ENCODE results near the gene RAET1G. TPM values are rescaled to one million over a fixed set of nuclear protein-coding genes. Genes with fewer than 3 reads are reported as not detected.

Gene RAET1G
- total and polyA plus RNA-seq, 2 donors (not counting 3 experiments of a cell fraction or from before 2014, with no cell fraction given), result 1.6 to 2.1 TPM

GRCh38 chr6:149900620-149901443, 22.1 kb downstream of the RAET1G start:
- intact Hi-C loops (cut with micrococcal nuclease), result no loop called here
- ChIA-PET CTCF (interaction anchor here (1.4 kb wide), 1 partner anchor 31 kb away, joined by 3 read pairs; no protein-coding TSS in a partner anchor), POLR2A (no interaction called here)
- no peak for TF ChIP-seq JUN (IDR thresholded peaks at IDR 0.05; ENCODE audit: borderline replicate concordance, insufficient read depth, insufficient read length, low read depth)
- no peak for TF ChIP-seq MYC (IDR thresholded peaks at IDR 0.05; ENCODE audit: low read depth, low read length)
- no peak for TF ChIP-seq POLR2A (IDR thresholded peaks at IDR 0.05; ENCODE audit: low read depth, low read length)
- TF ChIP-seq, protein P1, sequence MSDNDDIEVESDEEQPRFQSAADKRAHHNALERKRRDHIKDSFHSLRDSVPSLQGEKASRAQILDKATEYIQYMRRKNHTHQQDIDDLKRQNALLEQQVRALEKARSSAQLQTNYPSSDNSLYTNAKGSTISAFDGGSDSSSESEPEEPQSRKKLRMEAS (IDR thresholded peaks at IDR 0.05; ENCODE audit: insufficient read depth, insufficient read length), result no peak
- no peak for TF ChIP-seq EZH2 (IDR thresholded peaks at IDR 0.05; ENCODE audit: borderline replicate concordance, low read depth, low read length, severe bottlenecking)
- no peak for TF ChIP-seq CTCF (IDR thresholded peaks at IDR 0.05; ENCODE audit: extremely low read depth in 1 of 2, insufficient read depth in 1 of 2, low read depth in 1 of 2, low read length in 2 of 2)
- no peak for TF ChIP-seq GATA2 (IDR thresholded peaks at IDR 0.05; ENCODE audit: insufficient read depth, insufficient read length, low read depth, low read length)
- no peak for TF ChIP-seq POLR2AphosphoS5 (IDR thresholded peaks at IDR 0.05; ENCODE audit: insufficient read depth, low read depth, low read length)
- no peak for TF ChIP-seq FOS (IDR thresholded peaks at IDR 0.05; ENCODE audit: borderline replicate concordance, insufficient read depth, low read length)
- no TSS peak for BruUV-seq (replicated peaks)
- H2AFZ ChIP-seq (ENCODE audit: low read depth, low read length), result no peak overlapping the region
- no peaks in the 10 kb centered on the region for H3K36me3 ChIP-seq (ENCODE audit: control insufficient read depth in 2 of 2, extremely low read depth in 1 of 2, insufficient read depth in 2 of 2, low read length in 2 of 2)
- no peak for FAIRE-seq
- no peak overlapping the region for H3K9ac ChIP-seq (replicated peaks; ENCODE audit: extremely low read depth, insufficient read depth, low read length)
- no peaks in the 10 kb centered on the region for H4K20me1 ChIP-seq (replicated peaks; ENCODE audit: control insufficient read depth, extremely low read depth, insufficient read depth, low read length)
- H3K9me3 ChIP-seq (replicated peaks; ENCODE audit: control insufficient read depth, insufficient read depth, low read length), result no peaks in the 10 kb centered on the region
- no peak overlapping the region for H3K27ac ChIP-seq (ENCODE audit: insufficient read depth, low read depth, low read length)
- peaks cover 12% of the 10 kb centered on the region for H3K4me1 ChIP-seq (ENCODE audit: control insufficient read depth, extremely low read depth, insufficient read depth, low read length)
- H3K9me1 ChIP-seq (replicated peaks; ENCODE audit: control insufficient read depth, extremely low read depth, insufficient read depth, low read length), result no peaks in the 10 kb centered on the region
- H3K27me3 ChIP-seq (ENCODE audit: control insufficient read depth in 2 of 2, insufficient read depth in 2 of 2, low read length in 2 of 2), result peaks cover 4 to 10% of the 10 kb centered on the region in 2 experiments
- H3K79me2 ChIP-seq (ENCODE audit: control insufficient read depth, insufficient read depth, low read length), result no peaks in the 10 kb centered on the region
- no peak for DNase-seq (ENCODE audit: low read depth, low spot score)
- dilution Hi-C loops (cut with MboI; ENCODE audit: extremely low pct_ligation_motif_present, low sequenced_read_pairs), result no loop called here
- H3K4me2 ChIP-seq (ENCODE audit: insufficient read depth, low read length), result no peak overlapping the region
- no peak overlapping the region for H3K4me3 ChIP-seq (replicated peaks in 1 of 3; ENCODE audit: insufficient read depth in 1 of 3, low read depth in 1 of 3, low read length in 3 of 3)

All from endothelial cell of umbilical vein (primary cell).